Lower lobe of right lung (tissue), 2 donors: Measurements from ENCODE around the gene FCMR. TPM values are rescaled to one million over a fixed set of nuclear protein-coding genes. Genes with fewer than 3 reads are reported as not detected.

ENCODE experiments used
- ATAC-seq, 2 donors: fragments of 200-7000 bp; cut with Tn5 transposase; one replicate each; pipeline ENCODE4 v1.9.1; 2020 to 2022; ENCODE audit warnings: mild to moderate bottlenecking in 2 of 2, moderate library complexity in 2 of 2
- DNase-seq: peaks from one replicate; pipeline ENCODE4 v3.0.0-alpha.2; 2020
- H3K27ac ChIP-seq: fragments of 200-600 bp; one replicate; pipeline ENCODE4 v1.8.0; 2022
- H3K27me3 ChIP-seq: fragments of 200-600 bp; one replicate; pipeline ENCODE4 v1.8.0; 2022; ENCODE audit warnings: low read depth
- H3K36me3 ChIP-seq: fragments of 200-600 bp; one replicate; pipeline ENCODE4 v1.8.0; 2022; ENCODE audit warnings: mild to moderate bottlenecking
- H3K4me1 ChIP-seq: fragments of 200-600 bp; one replicate; pipeline ENCODE4 v1.8.0; 2022
- H3K4me3 ChIP-seq: fragments of 200-600 bp; one replicate; pipeline ENCODE4 v1.8.0; 2022; ENCODE audit warnings: mild to moderate bottlenecking
- H3K9me3 ChIP-seq: fragments of 200-600 bp; one replicate; pipeline ENCODE4 v1.8.0; 2022
- CTCF ChIP-seq: fragments of 200-600 bp; IDR thresholded peaks from one replicate; pipeline ENCODE4 v1.8.0; 2022; ENCODE audit warnings: antibody characterized with exemption, mild to moderate bottlenecking
- intact Hi-C: fragments of 100-400 bp; cut with DNase I; formaldehyde crosslinking; loops from one replicate; pipeline ENCODE4 v1.11.0; 2022
- total RNA-seq: library from RNA; stranded (reverse); fragmentation: NEBNext Ultra II Directional; extraction: Animal tissue kit (Norgen Biotek cat#: 25700); gene quantifications from one replicate; pipeline ENCODE4 v1.2.1, GENCODE V29; 2021
- donor health status: DM: no; HTN: yes; CAD: no; lungs with severe emphysema.

Gene FCMR
- total RNA-seq, 1 donor from 2014 or later: 6.8 TPM

- Histone ChIP-seq H3K27me3 (no peaks in the 10 kb centered on the region), H3K36me3 (no peaks in the 10 kb centered on the region), H3K27ac (no peak overlapping the region), H3K4me3 (no peak overlapping the region), H3K9me3 (peaks cover 19% of the 10 kb centered on the region), H3K4me1 (no peaks in the 10 kb centered on the region)
- no peak for DNase-seq
- intact Hi-C loops: no loop called here
- no peak for ATAC-seq
- no peak for TF ChIP-seq CTCF
These were observed 41.4 kb downstream of the FCMR start for GRCh38 chr1:206880314-206880713.

- Histone ChIP-seq H3K36me3 (no peaks in the 10 kb centered on the region), H3K27ac (no peak overlapping the region), H3K27me3 (no peaks in the 10 kb centered on the region), H3K4me3 (no peak overlapping the region), H3K9me3 (peaks cover 19% of the 10 kb centered on the region), H3K4me1 (no peaks in the 10 kb centered on the region)
- no peak for ATAC-seq
- no peak for TF ChIP-seq CTCF
- intact Hi-C loops: no loop called here
- DNase-seq: no peak
These were observed 43.3 kb downstream of the FCMR start for GRCh38 chr1:206878456-206878855.

- ATAC-seq (no peak), DNase-seq (no peak)
- Histone ChIP-seq H3K9me3 (peaks cover 19% of the 10 kb centered on the region), H3K27me3 (no peaks in the 10 kb centered on the region), H3K36me3 (no peaks in the 10 kb centered on the region), H3K4me3 (no peak overlapping the region), H3K4me1 (no peaks in the 10 kb centered on the region), H3K27ac (no peak overlapping the region)
- intact Hi-C loops: no loop called here
- TF ChIP-seq CTCF: no peak
These were observed 45.9 kb downstream of the FCMR start for GRCh38 chr1:206875752-206876377.

- no peak overlapping the region for H3K27ac ChIP-seq
- no peaks in the 10 kb centered on the region for H3K36me3 ChIP-seq
- no peak for TF ChIP-seq CTCF
- intact Hi-C loops: no loop called here
- DNase-seq (no peak), ATAC-seq (peak; percentile 74 to 79)
- H3K4me1 ChIP-seq: no peaks in the 10 kb centered on the region
- H3K27me3 ChIP-seq: no peaks in the 10 kb centered on the region
- H3K4me3 ChIP-seq: no peak overlapping the region
- H3K9me3 ChIP-seq: peaks cover 16% of the 10 kb centered on the region
These were observed 48.0 kb downstream of the FCMR start for GRCh38 chr1:206873603-206874188.

- H3K9me3 ChIP-seq: peaks cover under 1% of the 10 kb centered on the region
- no peaks in the 10 kb centered on the region for H3K4me1 ChIP-seq
- no peaks in the 10 kb centered on the region for H3K36me3 ChIP-seq
- H3K27ac ChIP-seq: no peak overlapping the region
- no peaks in the 10 kb centered on the region for H3K27me3 ChIP-seq
- no peak for ATAC-seq
- no peak overlapping the region for H3K4me3 ChIP-seq
- no peak for TF ChIP-seq CTCF
- intact Hi-C loops: no loop called here
- no peak for DNase-seq
These were observed 49.6 kb downstream of the FCMR start for GRCh38 chr1:206872139-206872538.
